Measurements from ENCODE around the gene C1QTNF8.

The C1QTNF8 gene

GRCh38 chr16:1045993-1046911 lies 49.8 kb downstream of the C1QTNF8 start:
- Histone ChIP-seq H3K4me2 (ENCODE audit: low read length) (no peak overlapping the region), H3K79me2 (ENCODE audit: low read length) (no peaks in the 10 kb centered on the region), H3K9me3 (ENCODE audit: insufficient read depth, low read length) (no peaks in the 10 kb centered on the region), H3K36me3 (replicated peaks; ENCODE audit: low read depth, low read length) (no peaks in the 10 kb centered on the region), H4K20me1 (ENCODE audit: insufficient read depth, low read length) (no peaks in the 10 kb centered on the region), H3K9ac (ENCODE audit: low read length) (no peak overlapping the region), H3K27me3 (ENCODE audit: low read depth, low read length) (no peaks in the 10 kb centered on the region), H3K4me1 (ENCODE audit: low read length) (no peaks in the 10 kb centered on the region), H3K27ac (ENCODE audit: low read length) (no peak overlapping the region), H3K4me3 (ENCODE audit: low read length) (no peak overlapping the region), H2AFZ (ENCODE audit: low read depth, low read length) (no peak overlapping the region)
- TF ChIP-seq EZH2phosphoT487 (IDR thresholded peaks at IDR 0.05; ENCODE audit: low read depth) (no peak), CTCF (IDR thresholded peaks at IDR 0.05; ENCODE audit: low read depth, low read length) (no peak)

- TF ChIP-seq EZH2phosphoT487 (IDR thresholded peaks at IDR 0.05; ENCODE audit: low read depth) (no peak), CTCF (IDR thresholded peaks at IDR 0.05; ENCODE audit: low read depth, low read length) (no peak)
- Histone ChIP-seq H4K20me1 (ENCODE audit: insufficient read depth, low read length) (no peaks in the 10 kb centered on the region), H3K4me3 (ENCODE audit: low read length) (no peak overlapping the region), H3K36me3 (replicated peaks; ENCODE audit: low read depth, low read length) (no peaks in the 10 kb centered on the region), H3K9me3 (ENCODE audit: insufficient read depth, low read length) (no peaks in the 10 kb centered on the region), H3K27me3 (ENCODE audit: low read depth, low read length) (no peaks in the 10 kb centered on the region), H3K4me1 (ENCODE audit: low read length) (no peaks in the 10 kb centered on the region), H2AFZ (ENCODE audit: low read depth, low read length) (no peak overlapping the region), H3K4me2 (ENCODE audit: low read length) (no peak overlapping the region), H3K79me2 (ENCODE audit: low read length) (no peaks in the 10 kb centered on the region), H3K9ac (ENCODE audit: low read length) (no peak overlapping the region), H3K27ac (ENCODE audit: low read length) (no peak overlapping the region)
Measured at GRCh38 chr16:1045310-1045992, 50.6 kb downstream of the C1QTNF8 start.

- Histone ChIP-seq H3K4me1 (ENCODE audit: low read length) (no peaks in the 10 kb centered on the region), H2AFZ (ENCODE audit: low read depth, low read length) (no peak overlapping the region), H3K9me3 (ENCODE audit: insufficient read depth, low read length) (no peaks in the 10 kb centered on the region), H4K20me1 (ENCODE audit: insufficient read depth, low read length) (no peaks in the 10 kb centered on the region), H3K4me3 (ENCODE audit: low read length) (no peak overlapping the region), H3K27ac (ENCODE audit: low read length) (no peak overlapping the region), H3K27me3 (ENCODE audit: low read depth, low read length) (no peaks in the 10 kb centered on the region), H3K9ac (ENCODE audit: low read length) (no peak overlapping the region), H3K4me2 (ENCODE audit: low read length) (no peak overlapping the region), H3K36me3 (replicated peaks; ENCODE audit: low read depth, low read length) (no peaks in the 10 kb centered on the region), H3K79me2 (ENCODE audit: low read length) (no peaks in the 10 kb centered on the region)
- TF ChIP-seq EZH2phosphoT487 (IDR thresholded peaks at IDR 0.05; ENCODE audit: low read depth) = no peak
- no peak for TF ChIP-seq CTCF (IDR thresholded peaks at IDR 0.05; ENCODE audit: low read depth, low read length)
Measured at GRCh38 chr16:1044460-1045309, 51.4 kb downstream of the C1QTNF8 start.

Data from OCI-LY3 (cell line).